Ascending aorta (tissue), 2 donors: ENCODE data around the gene GPRC5B. TPM values are rescaled to one million over a fixed set of nuclear protein-coding genes. Genes with fewer than 3 reads are reported as not detected.

Experiments used
- DNase-seq, 2 donors: peaks; one replicate each; pipeline ENCODE4 v3.0.0-alpha.2; 2019; ENCODE audit warnings: low spot score in 2 of 2
- H3K27ac ChIP-seq, 2 donors: fragments of 200-600 bp; sonication (generic); one replicate each; pipeline ENCODE4 v1.5.1; 2016 to 2017; ENCODE audit warnings: mild to moderate bottlenecking in 1 of 2
- H3K27me3 ChIP-seq: fragments of 200-600 bp; sonication (generic); one replicate; pipeline ENCODE4 v1.5.1; 2017
- H3K36me3 ChIP-seq, 2 donors: fragments of 200-600 bp; sonication (generic); one replicate each; pipeline ENCODE4 v1.5.1; 2016
- H3K4me1 ChIP-seq, 2 donors: fragments of 200-600 bp; sonication (generic); one replicate each; pipeline ENCODE4 v1.5.1; 2016 to 2017; ENCODE audit warnings: mild to moderate bottlenecking in 1 of 2
- H3K4me3 ChIP-seq, 2 donors: fragments of 200-600 bp; sonication (generic); one replicate each; pipeline ENCODE4 v1.5.1; 2016 to 2017; ENCODE audit warnings: mild to moderate bottlenecking in 1 of 2
- H3K9me3 ChIP-seq, 2 donors: fragments of 200-600 bp; sonication (generic); one replicate each; pipeline ENCODE4 v1.5.1; 2016
- CTCF ChIP-seq, 3 experiments: fragments of 200-600 bp in 2 of 3; fragments of 450-650 bp in 1 of 3; sonication (generic) in 2 of 3; IDR thresholded peaks; one replicate each; pipeline ENCODE4 v1.5.1; 2016 to 2019; ENCODE audit warnings: antibody characterized with exemption in 3 of 3, mild to moderate bottlenecking in 1 of 3, moderate library complexity in 1 of 3
- intact Hi-C: fragments of 100-400 bp; cut with DNase I; formaldehyde crosslinking; loops from one replicate; pipeline ENCODE4 v1.15.1; 2023
- total RNA-seq: library from RNA; depleted of rRNA; stranded (reverse); fragments of >200 nt; gene quantifications from one replicate; pipeline ENCODE4 v1.1.0, GENCODE V29; 2016

Gene GPRC5B
- total RNA-seq, 1 donor from 2014 or later: 15.6 TPM

GRCh38 chr16:19858340-19859018 lies 26.2 kb downstream of the GPRC5B start:
- no peak for DNase-seq
- H3K27ac ChIP-seq: no peak overlapping the region
- H3K27me3 ChIP-seq: no peaks in the 10 kb centered on the region
- intact Hi-C loops: no loop called here
- H3K4me3 ChIP-seq: no peak overlapping the region
- H3K36me3 ChIP-seq: no peaks in the 10 kb centered on the region
- TF ChIP-seq CTCF (IDR thresholded peaks at IDR 0.05): no peak
- no peaks in the 10 kb centered on the region for H3K4me1 ChIP-seq
- no peaks in the 10 kb centered on the region for H3K9me3 ChIP-seq

- H3K36me3 ChIP-seq: no peaks in the 10 kb centered on the region
- H3K27ac ChIP-seq: no peak overlapping the region
- no peaks in the 10 kb centered on the region for H3K9me3 ChIP-seq
- no peak overlapping the region for H3K4me3 ChIP-seq
- no peak for TF ChIP-seq CTCF (IDR thresholded peaks at IDR 0.05)
- no peaks in the 10 kb centered on the region for H3K27me3 ChIP-seq
- H3K4me1 ChIP-seq: no peaks in the 10 kb centered on the region
- intact Hi-C loops: no loop called here
- no peak for DNase-seq
Observed at GRCh38 chr16:19857593-19858339, 26.9 kb downstream of the GPRC5B start.

GRCh38 chr16:19856120-19856519 lies 28.5 kb downstream of the GPRC5B start:
- no peak for DNase-seq
- no peak overlapping the region for H3K27ac ChIP-seq
- intact Hi-C loops: no loop called here

GRCh38 chr16:19854543-19854876 lies 30.1 kb downstream of the GPRC5B start:
- no peak for TF ChIP-seq CTCF (IDR thresholded peaks at IDR 0.05)
- no peak for DNase-seq
- no peaks in the 10 kb centered on the region for H3K4me1 ChIP-seq
- H3K4me3 ChIP-seq: no peak overlapping the region
- no peaks in the 10 kb centered on the region for H3K27me3 ChIP-seq
- H3K9me3 ChIP-seq: no peaks in the 10 kb centered on the region
- no peak overlapping the region for H3K27ac ChIP-seq
- intact Hi-C loops: no loop called here
- no peaks in the 10 kb centered on the region for H3K36me3 ChIP-seq

More at GRCh38 chr16:19856120-19856519, 28.5 kb downstream of the GPRC5B start:
- H3K36me3 ChIP-seq: no peaks in the 10 kb centered on the region
- TF ChIP-seq CTCF (IDR thresholded peaks at IDR 0.05): no peak
- no peak overlapping the region for H3K4me3 ChIP-seq
- H3K27me3 ChIP-seq: no peaks in the 10 kb centered on the region
- no peaks in the 10 kb centered on the region for H3K9me3 ChIP-seq
- H3K4me1 ChIP-seq: no peaks in the 10 kb centered on the region

GRCh38 chr16:19853742-19854542 lies 30.7 kb downstream of the GPRC5B start:
- Histone ChIP-seq H3K27ac (no peak overlapping the region), H3K4me3 (no peak overlapping the region), H3K9me3 (no peaks in the 10 kb centered on the region), H3K36me3 (no peaks in the 10 kb centered on the region), H3K27me3 (no peaks in the 10 kb centered on the region), H3K4me1 (no peaks in the 10 kb centered on the region)
- TF ChIP-seq CTCF (IDR thresholded peaks at IDR 0.05): no peak
- DNase-seq: no peak
- intact Hi-C loops: no loop called here
